Nasal cavity respiratory epithelium epithelial cell of viscerocranial mucosa (primary cell): Measurements from ENCODE around the gene RIMBP3B. TPM values are rescaled to one million over a fixed set of nuclear protein-coding genes. Genes with fewer than 3 reads are reported as not detected.

Experiments
- total RNA-seq: library from RNA; depleted of rRNA; stranded (reverse); fragments of >200 nt; gene quantifications from 2 replicates; pipeline ENCODE4 v1.2.3, GENCODE V29; 2014

RIMBP3B gene
- total RNA-seq: not detected in 2 replicates

GRCh38 chr22:21383701-21384467 is at the start of gene RIMBP3B:
Gene RIMBP3B, plus strand, starts transcription at chr22:21383751. Its CDS starts 108 bp downstream, at chr22:21383859.

GRCh38 chr22:21417227-21417746 is 33.7 kb downstream of the RIMBP3B start, which contains the start of gene HIC2:
Gene HIC2, plus strand, starts transcription at chr22:21417371. Its CDS starts 25,461 bp downstream, at chr22:21442832.

Other genes starting within 250 kb of the RIMBP3B start
- 3.4 and 4.1 TPM in 2 replicates for gene HIC2, start 33.6 kb downstream of the RIMBP3B start, total RNA-seq
- 0.34 and 0.85 TPM in 2 replicates for gene TMEM191C, start 83.6 kb downstream of the RIMBP3B start, total RNA-seq
- not detected in 2 replicates for gene RIMBP3C, start 167.7 kb downstream of the RIMBP3B start, total RNA-seq
- gene UBE2L3, start 184.0 kb downstream of the RIMBP3B start, total RNA-seq: 15.0 and 27.3 TPM in 2 replicates
- gene YDJC, start 246.3 kb downstream of the RIMBP3B start, total RNA-seq: 25.8 and 45.1 TPM in 2 replicates
- 0.07 TPM in 1 of 2 replicates, not detected in the other for gene CCDC116, start 249.0 kb downstream of the RIMBP3B start, total RNA-seq